COLO668 (cell line): Measurements from ENCODE around the gene TSPO.

ENCODE experiments used
- DNase-seq: peaks from one replicate; lab custom pipeline; 2025; ENCODE audit not compliant: unreplicated experiment; lab: John Stamatoyannopoulos, UW

Gene TSPO

DNA sequence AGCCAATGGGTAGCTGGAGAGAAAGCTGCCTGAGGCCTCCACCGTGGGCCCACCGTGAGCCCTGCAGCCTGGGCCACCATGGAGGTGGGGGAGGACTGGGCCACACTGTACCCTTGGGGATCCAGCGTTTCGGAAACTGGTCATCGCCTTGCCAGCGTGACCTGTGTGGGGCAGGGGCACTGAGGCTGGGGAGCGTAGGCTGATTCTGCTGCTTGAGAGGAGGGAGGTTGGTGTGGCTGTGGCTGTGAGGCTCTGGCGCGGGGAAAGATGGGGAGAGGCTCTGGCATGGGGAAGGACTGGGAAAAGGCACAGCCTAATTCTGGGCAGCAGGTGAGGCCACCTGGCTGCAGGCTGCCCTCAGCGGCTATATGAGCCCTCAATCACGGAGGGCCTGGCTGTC is 48.2 kb downstream of the TSPO start:
- DNase-seq = no peak

GRCh38 chr22:43200031-43200430 is 48.7 kb downstream of the TSPO start:
- DNase-seq = no peak

GRCh38 chr22:43200555-43200954 is 49.2 kb downstream of the TSPO start:
- DNase-seq = no peak

DNA sequence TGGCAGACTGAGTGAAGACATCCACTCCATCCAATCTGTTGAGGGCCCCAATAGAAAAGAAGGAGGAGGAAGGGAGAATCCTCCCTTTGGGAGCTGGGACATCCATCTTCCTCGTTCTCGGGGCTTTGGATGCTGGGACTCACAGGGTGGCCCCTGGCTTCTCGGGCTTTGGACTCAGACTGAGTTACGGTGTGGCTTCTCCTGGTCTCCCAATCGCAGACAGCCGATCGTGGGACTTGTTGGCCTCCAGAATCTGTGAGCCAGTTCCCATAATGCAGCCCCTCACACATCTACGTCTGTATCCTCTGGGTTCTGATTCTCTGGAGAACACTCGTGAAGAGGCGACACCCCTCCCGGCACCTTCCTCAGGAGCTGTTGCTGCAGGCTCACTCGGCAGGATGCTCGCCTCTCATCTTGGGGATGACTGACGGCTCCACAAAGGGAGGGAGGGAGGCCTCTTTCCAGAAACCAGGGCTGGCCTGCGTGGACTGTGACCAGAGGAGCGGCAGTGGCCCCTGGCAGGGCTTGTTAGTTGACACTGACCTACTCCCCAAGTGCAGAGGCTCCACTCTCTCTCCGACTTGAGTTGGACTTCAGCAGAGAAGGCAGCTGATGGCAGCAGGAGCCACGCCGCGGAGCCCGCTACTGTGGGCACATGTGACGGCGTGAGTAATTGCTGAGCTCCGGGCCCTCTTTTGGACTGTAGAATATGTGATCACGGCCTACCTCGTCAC is 50.3 kb downstream of the TSPO start:
- DNase-seq = no peak

GRCh38 chr22:43202326-43202725 is 51.0 kb downstream of the TSPO start:
- DNase-seq = no peak

DNA sequence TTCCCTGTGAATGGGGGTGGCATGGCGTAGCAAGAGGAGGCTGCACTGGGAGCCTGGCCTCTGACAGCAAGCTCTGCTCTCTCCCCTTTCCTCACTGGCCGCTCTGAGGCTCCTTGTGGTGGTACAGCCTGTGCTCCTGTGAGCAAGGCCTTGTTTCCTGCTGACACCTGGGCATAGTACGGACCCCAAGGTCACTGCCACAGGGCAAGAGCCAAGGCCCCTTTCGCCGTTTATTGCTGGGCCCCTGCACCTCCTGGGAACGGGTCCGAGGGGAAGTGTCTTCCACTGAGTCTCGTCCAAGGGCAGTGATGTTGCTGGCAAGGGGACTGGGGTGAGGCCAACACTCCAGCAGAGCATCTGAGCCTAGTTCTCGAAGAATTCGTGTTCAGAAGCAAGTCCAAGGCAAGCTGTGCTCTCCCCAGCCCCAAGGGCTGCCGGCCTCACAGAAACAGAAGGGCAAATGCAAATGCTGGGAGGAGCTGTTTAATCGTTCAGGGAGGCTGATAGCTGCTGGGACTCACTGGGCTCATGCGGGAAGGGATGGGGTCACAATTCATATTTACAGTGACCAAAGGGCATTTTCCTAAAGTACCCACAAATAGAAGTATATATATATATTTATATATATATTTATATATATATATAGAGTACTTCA is 51.5 kb downstream of the TSPO start:
- DNase-seq = no peak

GRCh38 chr22:43203471-43203981 is 52.2 kb downstream of the TSPO start:
- no peak for DNase-seq

- DNase-seq = no peak
Measured at GRCh38 chr22:43205261-43205691, 53.9 kb downstream of the TSPO start.

GRCh38 chr22:43205748-43206508 is 54.6 kb downstream of the TSPO start:
- no peak for DNase-seq

DNA sequence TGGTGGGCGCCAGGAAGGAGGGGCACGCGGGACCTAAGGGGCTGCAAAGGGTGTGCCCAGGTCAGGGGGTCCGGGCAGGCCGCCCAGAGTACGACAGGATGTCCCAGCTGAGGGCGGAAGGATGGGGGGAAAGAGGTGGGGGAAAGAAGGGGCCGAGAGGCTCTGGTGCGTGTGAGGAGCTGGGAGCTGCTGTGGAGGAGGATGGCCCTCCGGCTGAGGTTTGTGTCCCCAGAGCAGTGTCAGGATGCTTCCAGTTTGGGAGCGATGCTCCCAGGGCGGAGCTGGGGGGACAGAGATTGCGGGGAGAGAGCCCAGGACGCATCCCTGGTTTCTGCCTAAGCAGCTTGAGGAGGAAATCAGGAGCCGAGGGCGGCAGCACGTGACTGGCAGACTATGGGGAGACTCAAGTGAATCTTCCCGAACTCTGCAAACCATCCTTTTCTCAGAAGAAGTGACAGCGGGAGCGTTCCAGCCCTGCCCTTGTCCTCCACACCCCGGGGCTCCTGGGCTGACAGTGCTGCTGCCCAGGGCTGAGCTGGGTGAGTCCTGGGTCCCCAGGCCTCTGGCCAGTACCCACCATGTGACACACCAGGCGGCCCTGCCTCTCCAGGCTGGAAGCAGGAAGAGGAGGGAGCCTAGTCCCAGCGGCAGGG is 55.3 kb downstream of the TSPO start:
- DNase-seq = no peak

GRCh38 chr22:43207386-43207785 is 56.0 kb downstream of the TSPO start:
- no peak for DNase-seq

- no peak for DNase-seq
Measured at GRCh38 chr22:43207849-43208702, 56.7 kb downstream of the TSPO start.

DNA sequence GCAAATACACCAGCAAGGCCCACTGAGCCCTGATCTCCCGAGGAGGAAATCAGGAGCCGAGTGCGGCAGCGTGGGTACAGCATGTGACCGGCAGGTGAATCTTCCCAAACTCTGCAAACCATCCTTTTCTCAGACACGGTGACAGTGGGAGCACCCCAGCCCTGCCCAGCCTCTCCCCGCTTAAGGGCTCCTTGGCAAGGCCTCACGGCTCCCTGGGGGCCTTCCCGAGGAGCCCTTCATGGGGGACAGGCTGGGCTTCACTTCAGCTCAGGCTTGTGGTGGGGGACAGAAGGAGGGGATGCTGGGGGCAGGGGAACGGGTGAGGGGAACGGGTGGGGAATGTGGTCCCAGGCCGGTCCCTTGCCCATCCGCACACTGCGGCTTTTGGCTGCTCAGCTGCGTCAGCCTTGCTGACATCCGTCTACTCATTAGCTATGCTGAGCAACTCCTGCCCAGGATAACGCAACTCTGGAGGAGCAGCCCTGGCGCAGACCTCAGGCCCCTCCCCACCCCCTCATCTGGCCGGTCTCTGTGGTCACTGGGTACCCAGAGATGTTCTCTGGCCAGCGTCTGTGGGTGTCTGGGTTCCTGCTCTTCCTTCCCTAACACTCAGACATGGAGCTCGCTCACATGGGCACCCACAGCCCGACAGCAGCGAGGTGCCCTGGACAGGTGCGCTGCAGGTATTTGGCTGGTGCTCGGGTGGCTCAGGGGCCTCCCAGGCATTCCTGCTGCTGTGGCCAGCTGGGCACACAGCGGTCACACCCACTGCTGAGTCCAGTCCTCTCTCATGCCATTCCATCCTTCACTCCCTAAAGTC is 57.6 kb downstream of the TSPO start:
- no peak for DNase-seq

- no peak for DNase-seq
Measured at GRCh38 chr22:43209523-43209890, 58.1 kb downstream of the TSPO start.

DNA sequence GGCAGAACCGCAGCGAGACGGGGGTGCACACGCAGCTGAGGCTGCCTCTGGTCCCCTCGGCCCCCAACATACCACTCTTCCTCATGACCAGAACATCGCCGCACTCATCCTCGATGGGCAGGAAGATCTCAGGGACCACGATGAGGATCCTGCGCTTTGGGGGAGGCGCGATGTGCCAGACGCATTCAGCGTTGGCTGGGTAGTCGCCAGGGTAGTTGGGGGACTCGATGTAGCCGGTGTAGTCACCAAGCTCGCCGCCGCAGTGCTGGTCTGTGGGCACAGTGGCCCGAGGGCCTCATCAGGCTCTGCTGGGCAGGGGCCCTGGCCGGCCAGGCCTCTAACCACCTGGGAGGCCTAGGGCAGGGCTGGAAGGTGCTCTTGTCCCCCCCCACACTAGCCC is 58.6 kb downstream of the TSPO start:
- no peak for DNase-seq

- DNase-seq = no peak
Measured at GRCh38 chr22:43210631-43211515, 59.5 kb downstream of the TSPO start.

- no peak for DNase-seq
Measured at GRCh38 chr22:43211941-43212433, 60.6 kb downstream of the TSPO start.

GRCh38 chr22:43212434-43212952 is 61.1 kb downstream of the TSPO start:
- no peak for DNase-seq
